HG03139 (cell line): ENCODE measurements around the gene GAL3ST2.
"Not testable (repeated sequence)": the region's sequence is repeated elsewhere in the genome, so short reads cannot be mapped to it uniquely, and the experiment has no call there.

Source experiments
- ATAC-seq: cut with Tn5 transposase; IDR thresholded peaks from one replicate; pipeline ENCODE4 v1.9.1; 2021; ENCODE audit not compliant: unreplicated experiment

Gene GAL3ST2

GRCh38 chr2:241767464-241768250 lies 9.0 kb upstream of the GAL3ST2 start:
- no peak for ATAC-seq

- no peak for ATAC-seq
These were observed 8.3 kb upstream of the GAL3ST2 start for GRCh38 chr2:241768251-241768711.

- no peak for ATAC-seq
These were observed 7.8 kb upstream of the GAL3ST2 start for GRCh38 chr2:241768850-241769249.

DNA sequence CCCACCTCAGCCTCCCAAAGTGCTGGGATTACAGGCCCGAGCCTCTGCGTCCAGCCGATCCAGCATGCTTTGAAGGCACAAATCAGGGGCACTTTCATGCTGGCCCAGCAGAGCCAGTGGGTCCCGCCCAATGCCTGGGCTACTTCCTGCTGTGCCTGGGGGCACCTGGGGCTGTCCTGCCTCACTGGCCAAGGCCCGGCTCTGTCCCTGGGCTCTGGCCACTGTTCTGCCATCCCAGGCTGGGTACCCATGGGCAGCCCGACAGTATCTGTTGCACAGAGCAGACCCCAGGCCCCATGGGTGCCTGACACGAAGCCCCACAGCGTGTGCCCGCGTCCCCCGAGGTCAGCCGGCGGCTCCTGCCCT lies 6.8 kb upstream of the GAL3ST2 start:
- ATAC-seq = no peak

GRCh38 chr2:241770185-241770935 lies 6.3 kb upstream of the GAL3ST2 start:
- ATAC-seq = no peak

DNA sequence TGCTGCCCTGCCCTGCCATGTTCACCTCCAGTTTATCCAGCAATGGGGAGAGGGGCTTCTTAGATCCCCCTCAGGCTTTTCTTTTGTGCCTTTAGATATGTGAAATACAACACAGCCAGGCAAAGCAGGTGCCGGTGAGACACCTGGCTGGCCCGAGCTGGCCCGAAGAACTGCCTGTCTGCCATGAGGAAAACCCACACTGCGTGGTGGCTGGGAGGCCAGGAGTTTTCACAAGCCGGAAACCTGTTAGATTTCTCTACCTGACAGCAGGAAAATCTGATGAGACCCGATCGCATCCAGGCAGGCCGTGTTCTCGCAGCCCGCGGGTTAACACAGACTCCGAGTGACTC lies 5.7 kb upstream of the GAL3ST2 start:
- ATAC-seq = no peak

DNA sequence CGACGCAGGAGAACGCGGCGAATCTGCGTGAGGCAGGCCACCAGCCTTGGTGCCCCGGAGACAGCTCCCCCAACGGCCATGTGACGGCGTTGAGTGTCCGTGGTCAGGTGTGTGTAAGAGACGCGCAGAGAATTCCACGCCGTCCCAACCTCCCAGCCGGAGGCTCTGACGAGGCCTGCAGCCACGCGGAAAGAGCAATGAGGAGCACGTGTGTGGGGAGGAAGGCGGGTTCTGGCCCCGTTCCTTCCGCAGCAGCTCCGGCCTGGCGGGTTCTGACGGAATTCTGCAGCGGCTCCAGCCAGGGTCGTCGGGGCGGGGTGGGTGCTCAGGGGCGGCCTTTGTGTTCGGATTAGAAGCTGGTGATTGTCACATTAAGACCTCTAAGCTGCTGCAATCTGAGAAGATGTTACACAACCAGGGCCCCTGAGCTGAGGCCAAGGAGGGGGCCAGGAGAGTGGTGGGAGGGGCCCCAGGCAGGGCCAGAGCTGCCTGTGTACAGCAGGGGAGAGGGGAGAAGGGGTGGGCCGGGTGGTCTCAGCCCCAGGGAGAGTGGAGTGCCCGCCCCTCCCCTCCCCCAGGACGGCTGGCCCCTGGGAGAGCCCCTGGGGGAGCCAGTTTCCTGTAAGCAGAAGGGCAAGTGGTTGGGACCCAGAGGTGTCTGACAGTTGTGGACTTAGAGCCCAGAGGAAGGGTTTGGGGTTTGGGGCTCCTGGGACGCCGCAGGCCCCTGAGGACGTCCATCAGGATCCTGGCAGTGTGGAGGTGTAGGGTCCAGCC lies 5.1 kb upstream of the GAL3ST2 start:
- no peak for ATAC-seq

DNA sequence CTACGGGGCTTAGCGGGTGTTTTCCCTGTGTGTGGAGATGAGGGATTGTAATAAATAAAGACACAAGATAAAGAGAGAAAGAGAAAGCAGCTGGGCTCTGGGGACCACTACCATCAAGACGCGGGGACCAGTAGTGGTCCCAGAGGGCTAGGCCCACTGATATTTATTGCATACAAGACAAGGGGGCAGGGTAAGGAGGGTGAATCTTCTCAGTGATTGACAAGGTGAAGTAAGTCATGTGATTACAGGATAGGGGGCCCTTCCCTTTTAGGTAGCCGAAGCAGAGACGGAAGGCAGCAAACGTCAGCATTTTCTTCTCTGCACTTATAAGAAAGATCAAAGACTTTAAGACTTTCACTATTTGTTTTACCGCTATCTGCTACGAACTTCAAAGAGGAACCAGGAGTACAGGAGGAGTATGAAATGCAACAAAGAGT lies 4.5 kb upstream of the GAL3ST2 start:
- no peak for ATAC-seq

GRCh38 chr2:241773511-241774418 lies 2.9 kb upstream of the GAL3ST2 start:
- no peak for ATAC-seq

- no peak for ATAC-seq
These were observed 2.0 kb upstream of the GAL3ST2 start for GRCh38 chr2:241774419-241775222.

GRCh38 chr2:241775223-241776177 lies 1.1 kb upstream of the GAL3ST2 start:
- ATAC-seq = no peak

DNA sequence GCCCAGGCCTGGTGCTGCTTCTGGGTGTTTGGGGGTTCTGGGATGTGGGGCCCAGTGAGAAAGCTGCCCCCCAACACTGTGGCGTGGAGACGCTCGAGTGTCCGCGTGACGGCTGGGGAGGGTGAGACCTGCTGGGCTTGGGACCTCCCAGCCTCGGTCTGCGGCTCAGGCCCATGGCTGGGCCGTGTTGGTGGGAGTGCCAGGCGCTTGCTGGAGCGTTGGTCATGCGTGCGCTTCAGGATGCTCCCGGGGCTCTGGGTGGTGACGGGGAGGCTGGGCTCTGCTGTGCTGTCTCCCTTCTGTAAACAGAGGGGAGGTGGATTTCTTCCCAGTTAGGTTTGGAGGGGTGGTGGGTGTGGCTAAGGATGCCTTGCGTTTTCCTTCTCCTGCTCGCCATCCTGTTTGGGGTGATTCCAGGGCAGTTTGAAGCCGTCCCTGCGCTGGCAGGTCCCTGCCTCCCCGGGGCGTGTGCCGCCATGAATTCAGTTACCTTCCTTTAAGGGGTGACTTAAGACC lies 606 bp downstream of the GAL3ST2 start:
- ATAC-seq = no peak

GRCh38 chr2:241777686-241778627 lies 1.3 kb downstream of the GAL3ST2 start:
- no peak for ATAC-seq

GRCh38 chr2:241780939-241781569 lies 4.4 kb downstream of the GAL3ST2 start:
- ATAC-seq = no peak

GRCh38 chr2:241782053-241782452 lies 5.4 kb downstream of the GAL3ST2 start:
- not testable (repeated sequence) for ATAC-seq

DNA sequence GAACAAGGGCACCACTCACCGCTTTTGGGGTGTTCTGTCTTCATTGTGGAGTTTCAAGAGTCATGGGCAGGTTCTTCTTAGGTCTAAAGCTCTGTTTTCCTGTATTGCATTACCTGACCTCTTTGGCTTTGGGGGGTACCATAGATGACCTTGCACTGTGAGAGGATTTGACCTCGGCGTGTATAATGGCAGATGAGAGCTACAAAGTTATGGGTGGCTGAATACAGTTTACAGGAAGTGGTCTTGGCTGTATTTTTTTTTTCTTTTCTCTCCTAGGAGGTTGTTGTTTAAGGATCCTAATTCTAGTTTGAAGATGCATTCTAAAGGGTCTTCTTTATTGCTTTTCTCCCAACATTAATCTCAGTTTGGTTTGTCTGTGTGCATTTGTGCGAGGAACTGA lies 11.5 kb downstream of the GAL3ST2 start:
- no peak for ATAC-seq

- no peak for ATAC-seq
These were observed 11.9 kb downstream of the GAL3ST2 start for GRCh38 chr2:241788572-241788971.
